MM.1S (cell line): ENCODE results near the gene GSTT2.
"Not testable (repeated sequence)": the region's sequence is repeated elsewhere in the genome, so short reads cannot be mapped to it uniquely, and the experiment has no call there.

Experiments
- DNase-seq: peaks from one replicate; pipeline ENCODE4 v3.0.0-alpha.2; 2015
- H2AFZ ChIP-seq: fragments of 300-600 bp; sonication (generic); 2 replicates; pipeline ENCODE4 v1.6.0; 2016; ENCODE audit warnings: antibody characterized with exemption, low read length
- H3F3A ChIP-seq: fragments of 300-600 bp; sonication (generic); 2 replicates; pipeline ENCODE4 v1.6.1; 2016; ENCODE audit warnings: mild to moderate bottlenecking, antibody characterized with exemption, low read length, moderate library complexity, mixed read lengths; ENCODE audit not compliant: insufficient read depth
- H3K27ac ChIP-seq: fragments of 300-600 bp; sonication (generic); 2 replicates; pipeline ENCODE4 v1.5.1; 2016; ENCODE audit warnings: mild to moderate bottlenecking, low read length
- H3K27me3 ChIP-seq: fragments of 300-600 bp; sonication (generic); replicated peaks from 2 replicates; pipeline ENCODE4 v1.6.0; 2016; ENCODE audit warnings: low read length; ENCODE audit not compliant: insufficient read depth
- H3K36me3 ChIP-seq: fragments of 300-600 bp; sonication (generic); replicated peaks from 2 replicates; pipeline ENCODE4 v1.6.1; 2016; ENCODE audit warnings: mild to moderate bottlenecking, low read length, mixed read lengths; ENCODE audit not compliant: insufficient read depth
- H3K4me1 ChIP-seq: fragments of 300-600 bp; sonication (generic); 2 replicates; pipeline ENCODE4 v1.6.1; 2016; ENCODE audit warnings: low read length, mixed read lengths
- H3K4me2 ChIP-seq: fragments of 300-600 bp; sonication (generic); 2 replicates; pipeline ENCODE4 v1.6.0; 2016; ENCODE audit warnings: low read depth, low read length
- H3K4me3 ChIP-seq: fragments of 300-600 bp; sonication (generic); 2 replicates; pipeline ENCODE4 v1.5.1; 2016; ENCODE audit warnings: low read length, mixed read lengths
- H3K79me2 ChIP-seq: fragments of 300-600 bp; sonication (generic); 2 replicates; pipeline ENCODE4 v1.6.1; 2016; ENCODE audit warnings: mixed run types, low read length, mixed read lengths
- H3K9ac ChIP-seq: fragments of 300-600 bp; sonication (generic); 2 replicates; pipeline ENCODE4 v1.6.1; 2016; ENCODE audit warnings: low read length, mixed read lengths
- H3K9me2 ChIP-seq: fragments of 300-600 bp; sonication (generic); replicated peaks from 2 replicates; pipeline ENCODE4 v1.6.1; 2016; ENCODE audit warnings: mild to moderate bottlenecking, low read length, mixed read lengths; ENCODE audit not compliant: insufficient read depth
- H3K9me3 ChIP-seq: fragments of 300-600 bp; sonication (generic); replicated peaks from 2 replicates; pipeline ENCODE4 v1.6.1; 2016; ENCODE audit warnings: mild to moderate bottlenecking, low read length, mixed read lengths; ENCODE audit not compliant: insufficient read depth
- H4K20me1 ChIP-seq: fragments of 300-600 bp; sonication (generic); 2 replicates; pipeline ENCODE4 v1.6.1; 2016; ENCODE audit warnings: mild to moderate bottlenecking, low read length, moderate library complexity, mixed read lengths; ENCODE audit not compliant: insufficient read depth
- CTCF ChIP-seq: fragments of 300-600 bp; sonication (generic); IDR thresholded peaks from 2 replicates; pipeline ENCODE4 v1.5.1; 2016; ENCODE audit warnings: antibody characterized with exemption, low read length, mixed read lengths
- EZH2 ChIP-seq: fragments of 300-600 bp; sonication (generic); optimal IDR thresholded peaks from 2 replicates; pipeline ENCODE3; 2017; ENCODE audit warnings: low read depth, mild to moderate bottlenecking, antibody characterized with exemption, low read length, mixed read lengths
- EZH2phosphoT487 ChIP-seq: fragments of 300-600 bp; sonication (generic); IDR thresholded peaks from 2 replicates; pipeline ENCODE4 v1.6.1; 2018; ENCODE audit warnings: antibody characterized with exemption, low read length

Gene GSTT2

GRCh38 chr22:23980567-23980966 lies 633 bp downstream of the GSTT2 start:
- not testable (repeated sequence) for H3K36me3 ChIP-seq, H2AFZ ChIP-seq, DNase-seq, H3K9me3 ChIP-seq, H3F3A ChIP-seq, H3K9me2 ChIP-seq, H3K27ac ChIP-seq, H3K9ac ChIP-seq, H4K20me1 ChIP-seq, H3K4me3 ChIP-seq, H3K4me1 ChIP-seq, H3K4me2 ChIP-seq, H3K79me2 ChIP-seq, H3K27me3 ChIP-seq

GRCh38 chr22:23984430-23984829 lies 4.5 kb downstream of the GSTT2 start:
- H3K36me3 ChIP-seq = no peaks in the 10 kb centered on the region
- no peaks in the 10 kb centered on the region for H3K9me2 ChIP-seq
- H3K9me3 ChIP-seq = no peaks in the 10 kb centered on the region
- no peaks in the 10 kb centered on the region for H3K79me2 ChIP-seq
- no peaks in the 10 kb centered on the region for H3K27me3 ChIP-seq
- peak; percentile 22 for DNase-seq
- H3K27ac ChIP-seq = no peak overlapping the region
- no peak overlapping the region for H3K4me2 ChIP-seq
- H3F3A ChIP-seq = no peaks in the 10 kb centered on the region
- no peak overlapping the region for H3K9ac ChIP-seq
- H4K20me1 ChIP-seq = no peaks in the 10 kb centered on the region
- no peak for TF ChIP-seq EZH2
- no peak for TF ChIP-seq EZH2phosphoT487
- peak; percentile 58 for TF ChIP-seq CTCF
- H3K4me1 ChIP-seq = no peaks in the 10 kb centered on the region
- H2AFZ ChIP-seq = no peak overlapping the region
- H3K4me3 ChIP-seq = no peak overlapping the region

- H3K79me2 ChIP-seq, H3F3A ChIP-seq, H3K9me3 ChIP-seq, H3K27me3 ChIP-seq, H3K27ac ChIP-seq, H3K9ac ChIP-seq, DNase-seq, H3K4me1 ChIP-seq, H3K36me3 ChIP-seq, H3K4me3 ChIP-seq, H3K9me2 ChIP-seq, H3K4me2 ChIP-seq, H4K20me1 ChIP-seq, H2AFZ ChIP-seq: not testable (repeated sequence)
Measured at GRCh38 chr22:23986089-23986488, 6.2 kb downstream of the GSTT2 start.

- not testable (repeated sequence) for H2AFZ ChIP-seq, H3K27me3 ChIP-seq, DNase-seq, H3F3A ChIP-seq, H3K36me3 ChIP-seq, H3K9me2 ChIP-seq, H3K4me2 ChIP-seq, H3K79me2 ChIP-seq, H3K4me3 ChIP-seq, H3K9me3 ChIP-seq, H3K4me1 ChIP-seq, H3K27ac ChIP-seq, H4K20me1 ChIP-seq, H3K9ac ChIP-seq
Measured at GRCh38 chr22:23986538-23987178, 6.7 kb downstream of the GSTT2 start.

- H3K36me3 ChIP-seq, H3K27ac ChIP-seq, H3K4me3 ChIP-seq, H3K79me2 ChIP-seq, H3K9me2 ChIP-seq, H2AFZ ChIP-seq, H3K27me3 ChIP-seq, H3K4me1 ChIP-seq, H3K9ac ChIP-seq, H3K4me2 ChIP-seq, H3K9me3 ChIP-seq, H3F3A ChIP-seq, DNase-seq, H4K20me1 ChIP-seq: not testable (repeated sequence)
Measured at GRCh38 chr22:23989583-23990244, 9.8 kb downstream of the GSTT2 start.

- H4K20me1 ChIP-seq, H2AFZ ChIP-seq, H3K4me1 ChIP-seq, H3K27ac ChIP-seq, H3K9me2 ChIP-seq, H3K4me2 ChIP-seq, DNase-seq, H3K9me3 ChIP-seq, H3K27me3 ChIP-seq, H3K79me2 ChIP-seq, H3K36me3 ChIP-seq, H3K9ac ChIP-seq, H3K4me3 ChIP-seq, H3F3A ChIP-seq: not testable (repeated sequence)
Measured at GRCh38 chr22:23993080-23993479, 13.1 kb downstream of the GSTT2 start.

GRCh38 chr22:23993581-23994177 lies 13.7 kb downstream of the GSTT2 start:
- not testable (repeated sequence) for H3K4me3 ChIP-seq, H3K9ac ChIP-seq, H3K79me2 ChIP-seq, H3K4me1 ChIP-seq, H3K27ac ChIP-seq, H3K27me3 ChIP-seq, H3K36me3 ChIP-seq, H3K9me2 ChIP-seq, DNase-seq, H2AFZ ChIP-seq, H4K20me1 ChIP-seq, H3K4me2 ChIP-seq, H3F3A ChIP-seq, H3K9me3 ChIP-seq
